ENCODE results near the gene FAM81A.
"Not testable (repeated sequence)": the region's sequence is repeated elsewhere in the genome, so short reads cannot be mapped to it uniquely, and the experiment has no call there.

FAM81A gene

DNA sequence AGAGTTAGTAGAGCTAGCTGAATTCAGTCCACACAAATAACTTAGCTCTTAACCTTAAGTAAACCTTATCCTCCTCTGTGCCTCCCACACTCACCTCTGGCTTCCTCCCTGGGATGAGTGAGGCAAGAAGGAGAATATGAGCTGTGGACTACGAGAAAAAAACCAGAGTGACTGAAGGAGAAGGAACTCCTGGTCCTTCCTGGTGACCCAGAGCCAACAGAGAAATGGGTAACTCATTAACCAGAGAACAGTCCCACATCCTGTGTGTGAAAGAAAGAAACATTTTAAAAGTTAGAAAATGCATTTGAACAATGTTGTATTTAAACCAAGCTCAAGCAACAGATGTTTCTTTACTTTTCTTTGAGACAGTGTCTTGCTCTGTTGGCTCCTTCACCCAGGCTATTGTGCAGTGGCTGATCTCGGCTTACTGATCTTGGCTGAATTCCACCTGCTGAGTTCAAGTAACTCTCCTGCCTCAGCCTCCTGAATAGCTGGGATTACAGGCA lies 27.5 kb upstream of the FAM81A start:
- Mint-ChIP-seq H3K36me3 (ENCODE audit: low read depth) (no peaks in the 10 kb centered on the region), H3K4me1 (ENCODE audit: low read depth) (peaks cover 48% of the 10 kb centered on the region), H3K27me3 (peaks cover 20% of the 10 kb centered on the region), H3K27ac (no peak overlapping the region), H3K4me3 (no peak overlapping the region), H3K9me3 (no peaks in the 10 kb centered on the region)

DNA sequence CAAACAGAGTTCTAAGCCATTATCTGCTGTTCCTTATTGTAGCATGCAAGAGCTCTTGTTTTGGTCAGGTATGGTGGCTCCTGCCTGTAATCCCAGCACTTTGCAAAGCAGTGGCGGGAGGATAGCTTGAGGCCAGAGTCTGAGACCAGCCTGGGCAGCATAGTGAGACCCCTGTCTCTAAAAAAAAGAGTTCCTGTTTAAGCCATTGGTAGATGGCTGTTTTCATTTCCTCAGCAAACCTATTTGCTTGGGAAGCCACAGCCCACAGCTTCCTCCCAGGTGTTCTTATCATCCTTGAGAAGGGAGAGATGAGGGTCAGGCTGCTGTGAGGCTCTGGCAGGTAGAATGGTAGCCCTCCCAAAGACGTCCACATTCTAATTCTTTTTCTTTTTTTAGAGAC lies 24.4 kb upstream of the FAM81A start:
- peak overlapping the region; percentile 60 for H3K27ac Mint-ChIP-seq

DNA sequence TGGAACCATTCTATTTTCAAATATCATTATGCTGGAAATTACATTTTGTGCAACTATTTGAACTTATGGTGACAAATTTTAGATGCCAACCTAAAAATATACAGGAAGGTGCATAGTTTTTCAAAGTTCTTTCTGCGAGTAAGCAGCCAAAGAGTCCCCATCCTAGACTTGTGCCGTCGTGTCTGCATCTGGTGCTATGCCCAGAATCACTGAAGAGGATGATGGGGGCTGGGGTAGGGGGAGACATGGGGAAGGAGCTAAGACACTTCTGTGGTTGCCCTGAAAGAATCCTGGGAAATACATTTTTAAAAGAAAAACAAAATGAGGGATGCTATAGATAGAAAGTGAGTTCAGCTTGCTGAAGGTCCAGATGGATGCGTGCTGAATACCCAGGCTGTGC lies 21.2 kb upstream of the FAM81A start:
- peaks cover 49% of the 10 kb centered on the region for H3K4me1 Mint-ChIP-seq (ENCODE audit: low read depth)
- no peak overlapping the region for H3K4me3 Mint-ChIP-seq
- no peak overlapping the region for H3K27ac Mint-ChIP-seq
- no peaks in the 10 kb centered on the region for H3K36me3 Mint-ChIP-seq (ENCODE audit: low read depth)
- no peaks in the 10 kb centered on the region for H3K9me3 Mint-ChIP-seq
- peaks cover 47% of the 10 kb centered on the region for H3K27me3 Mint-ChIP-seq

More for the DNA sequence above, 24.4 kb upstream of the FAM81A start:
- Mint-ChIP-seq H3K4me1 (ENCODE audit: low read depth) (peaks cover 48% of the 10 kb centered on the region), H3K4me3 (no peak overlapping the region), H3K36me3 (ENCODE audit: low read depth) (no peaks in the 10 kb centered on the region), H3K27me3 (peaks cover 39% of the 10 kb centered on the region), H3K9me3 (no peaks in the 10 kb centered on the region)

DNA sequence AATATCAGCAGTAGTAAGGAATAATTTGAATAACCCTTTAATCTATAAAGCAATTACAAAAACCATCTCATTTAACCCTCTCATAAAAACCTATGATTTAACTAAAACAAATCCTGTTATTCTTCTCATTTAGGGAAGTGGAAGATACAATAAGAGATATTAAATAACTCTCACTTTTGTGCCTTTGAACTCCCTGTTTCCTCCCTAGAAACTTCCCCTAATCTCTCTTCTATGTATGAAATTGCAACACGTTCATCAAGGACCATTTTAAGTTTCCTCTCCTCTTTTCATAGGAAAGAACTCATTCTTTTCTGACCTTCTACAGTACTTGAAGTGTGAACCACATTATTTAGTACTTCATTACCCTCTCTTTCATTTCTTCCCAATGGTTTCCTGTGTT lies 18.8 kb upstream of the FAM81A start:
- Mint-ChIP-seq H3K4me1 (ENCODE audit: low read depth) (peaks cover 27% of the 10 kb centered on the region), H3K36me3 (ENCODE audit: low read depth) (no peaks in the 10 kb centered on the region), H3K9me3 (no peaks in the 10 kb centered on the region), H3K27ac (no peak overlapping the region), H3K4me3 (no peak overlapping the region), H3K27me3 (peaks cover 50% of the 10 kb centered on the region)

DNA sequence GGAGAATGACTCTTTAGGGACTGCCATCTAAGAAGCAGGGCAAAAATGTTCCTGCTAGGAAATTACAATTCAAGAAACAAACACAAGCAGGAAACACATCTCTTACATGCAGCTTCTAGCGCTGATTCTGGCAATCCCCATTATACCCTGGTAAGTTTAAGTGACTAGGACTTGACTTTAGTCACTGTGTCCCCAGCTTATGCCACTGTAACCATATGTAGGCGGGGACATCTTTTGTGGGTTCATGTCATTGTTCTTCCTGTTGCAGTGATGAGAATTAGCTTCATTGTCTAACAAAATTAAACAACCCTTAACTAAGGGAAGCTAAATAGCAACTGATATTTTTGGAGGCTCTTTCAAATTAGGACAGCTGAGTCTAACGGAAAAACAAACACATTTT lies 17.9 kb upstream of the FAM81A start:
- H3K36me3 Mint-ChIP-seq (ENCODE audit: low read depth): no peaks in the 10 kb centered on the region
- H3K27ac Mint-ChIP-seq: no peak overlapping the region
- no peak overlapping the region for H3K4me3 Mint-ChIP-seq
- H3K27me3 Mint-ChIP-seq: peaks cover 50% of the 10 kb centered on the region
- peaks cover 30% of the 10 kb centered on the region for H3K4me1 Mint-ChIP-seq (ENCODE audit: low read depth)
- no peaks in the 10 kb centered on the region for H3K9me3 Mint-ChIP-seq

DNA sequence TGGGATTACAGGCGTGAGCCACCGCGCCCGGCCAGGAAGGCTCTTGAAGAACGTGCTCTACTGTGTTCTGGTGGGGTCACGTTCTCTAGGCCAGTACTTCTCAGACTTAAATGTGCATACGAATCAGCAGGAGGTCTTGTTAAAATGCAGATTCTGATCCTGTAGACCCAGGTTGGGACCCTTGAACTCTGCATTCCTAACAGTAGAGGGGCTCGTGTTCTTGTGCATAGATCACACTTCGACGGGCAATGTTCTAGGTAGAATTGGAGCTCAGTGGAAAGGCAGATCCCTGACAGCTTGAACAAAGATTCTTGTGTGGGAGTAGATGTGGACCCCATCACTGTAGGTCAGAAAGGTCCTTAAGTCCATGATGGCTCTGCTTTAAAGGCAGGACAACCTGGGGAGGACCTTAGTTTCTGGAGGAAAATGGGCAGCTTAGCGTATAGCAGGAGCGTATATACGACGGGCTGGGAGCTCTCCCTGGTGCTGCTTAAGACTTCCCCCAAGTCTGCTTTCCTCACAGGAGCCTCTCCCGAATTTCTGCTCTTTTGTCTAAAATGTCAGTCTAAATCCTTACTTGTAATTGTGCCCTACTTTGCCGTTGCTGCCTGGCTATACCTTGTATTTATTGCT lies 16.9 kb upstream of the FAM81A start:
- H3K4me3 Mint-ChIP-seq: no peak overlapping the region
- H3K27ac Mint-ChIP-seq: no peak overlapping the region
- no peaks in the 10 kb centered on the region for H3K36me3 Mint-ChIP-seq (ENCODE audit: low read depth)
- peaks cover 30% of the 10 kb centered on the region for H3K4me1 Mint-ChIP-seq (ENCODE audit: low read depth)
- no peaks in the 10 kb centered on the region for H3K9me3 Mint-ChIP-seq
- H3K27me3 Mint-ChIP-seq: peaks cover 41% of the 10 kb centered on the region

DNA sequence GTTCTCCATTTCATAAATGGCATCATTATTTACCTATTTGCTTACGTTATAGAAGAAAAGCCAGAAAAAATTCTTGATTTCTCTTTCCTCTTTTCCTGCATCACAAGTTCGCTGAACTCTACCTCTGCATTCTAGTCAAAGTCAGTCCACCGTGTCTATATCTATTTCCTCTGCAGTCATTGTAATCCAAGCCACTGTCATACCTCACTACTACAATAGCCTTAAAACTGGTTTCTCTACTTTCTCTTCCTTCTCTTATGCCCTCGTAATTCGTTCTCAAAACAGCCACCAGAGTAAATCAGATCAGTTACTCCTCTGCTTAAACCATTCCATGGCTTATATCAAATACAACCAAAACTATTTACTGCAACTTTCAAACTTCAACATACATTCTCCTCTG lies 13.4 kb upstream of the FAM81A start:
- H3K27me3 Mint-ChIP-seq: peaks cover 34% of the 10 kb centered on the region
- H3K36me3 Mint-ChIP-seq (ENCODE audit: low read depth): peaks cover 6% of the 10 kb centered on the region
- peaks cover 13% of the 10 kb centered on the region for H3K9me3 Mint-ChIP-seq
- no peak overlapping the region for H3K4me3 Mint-ChIP-seq
- H3K4me1 Mint-ChIP-seq (ENCODE audit: low read depth): peaks cover 17% of the 10 kb centered on the region
- H3K27ac Mint-ChIP-seq: no peak overlapping the region

DNA sequence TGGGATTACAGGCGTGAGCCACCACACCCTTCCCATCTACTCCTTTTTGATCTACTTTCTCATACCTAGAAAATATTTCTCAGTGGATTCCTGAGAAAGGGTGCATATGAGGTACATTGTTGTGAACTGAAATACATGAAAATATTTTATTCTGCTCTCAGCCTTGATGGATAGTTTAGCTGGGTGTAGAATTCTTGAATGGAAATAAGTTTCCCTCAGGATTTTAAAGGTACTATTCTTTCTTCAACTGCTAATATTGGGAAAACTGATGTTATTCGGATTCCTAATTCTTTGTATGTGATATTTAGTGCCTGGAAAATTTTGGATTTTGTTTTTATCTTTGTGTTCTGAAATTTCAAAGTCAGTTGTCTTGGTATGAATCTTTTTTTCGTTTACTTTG lies 9.1 kb upstream of the FAM81A start:
- H3K9me3 Mint-ChIP-seq: peaks cover 15% of the 10 kb centered on the region
- not testable (repeated sequence) for H3K4me3 Mint-ChIP-seq; H3K27ac Mint-ChIP-seq; H3K36me3 Mint-ChIP-seq (ENCODE audit: low read depth); H3K4me1 Mint-ChIP-seq (ENCODE audit: low read depth)
- peaks cover 33% of the 10 kb centered on the region for H3K27me3 Mint-ChIP-seq

DNA sequence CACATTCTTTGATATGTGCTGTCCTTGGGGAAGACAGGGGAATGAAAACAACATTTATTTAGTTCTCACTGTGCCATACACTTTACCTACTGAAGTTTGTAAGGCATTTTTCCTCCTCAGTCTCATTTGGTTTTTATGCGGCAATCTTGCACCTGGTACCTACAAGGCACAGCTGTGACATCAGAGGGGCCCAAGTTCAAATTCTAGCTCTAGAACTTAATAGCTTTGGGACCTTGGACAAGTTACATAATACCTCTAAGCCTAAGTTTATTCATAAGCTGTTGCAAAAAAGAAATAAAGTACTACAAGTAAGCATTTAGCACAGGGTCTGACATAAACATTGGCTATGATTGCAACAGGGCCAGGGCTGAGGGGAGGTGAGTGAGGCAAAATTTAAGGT lies 5.6 kb upstream of the FAM81A start:
- peaks cover 11% of the 10 kb centered on the region for H3K9me3 Mint-ChIP-seq

DNA sequence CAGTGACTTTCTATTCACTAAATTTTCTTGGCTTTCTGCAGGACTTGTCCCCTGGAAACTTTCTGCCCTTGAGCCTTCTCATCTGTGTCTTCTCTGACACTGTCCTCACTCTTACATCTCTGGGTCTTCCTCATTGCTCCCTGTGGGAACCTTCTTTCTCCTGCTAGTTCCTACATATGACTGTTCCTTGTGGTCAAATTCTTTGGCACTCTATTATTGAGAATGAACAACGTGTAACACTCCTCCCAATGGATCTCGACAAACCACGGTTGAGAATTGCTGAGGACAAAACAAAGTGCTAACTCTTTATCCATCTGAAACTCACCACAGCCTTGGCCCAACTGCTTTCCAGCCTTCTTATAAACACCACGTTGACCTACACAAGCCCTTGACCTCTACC lies 3.5 kb upstream of the FAM81A start:
- Mint-ChIP-seq H3K27me3 (peaks cover 60% of the 10 kb centered on the region), H3K4me3 (no peak overlapping the region), H3K4me1 (ENCODE audit: low read depth) (peaks cover 20% of the 10 kb centered on the region), H3K36me3 (ENCODE audit: low read depth) (no peaks in the 10 kb centered on the region), H3K9me3 (peaks cover 3% of the 10 kb centered on the region), H3K27ac (no peak overlapping the region)

More for the DNA sequence above, 5.6 kb upstream of the FAM81A start:
- Mint-ChIP-seq H3K36me3 (ENCODE audit: low read depth) (peaks cover 6% of the 10 kb centered on the region), H3K27me3 (peaks cover 53% of the 10 kb centered on the region), H3K27ac (no peak overlapping the region), H3K4me3 (no peak overlapping the region), H3K4me1 (ENCODE audit: low read depth) (peaks cover 6% of the 10 kb centered on the region)

DNA sequence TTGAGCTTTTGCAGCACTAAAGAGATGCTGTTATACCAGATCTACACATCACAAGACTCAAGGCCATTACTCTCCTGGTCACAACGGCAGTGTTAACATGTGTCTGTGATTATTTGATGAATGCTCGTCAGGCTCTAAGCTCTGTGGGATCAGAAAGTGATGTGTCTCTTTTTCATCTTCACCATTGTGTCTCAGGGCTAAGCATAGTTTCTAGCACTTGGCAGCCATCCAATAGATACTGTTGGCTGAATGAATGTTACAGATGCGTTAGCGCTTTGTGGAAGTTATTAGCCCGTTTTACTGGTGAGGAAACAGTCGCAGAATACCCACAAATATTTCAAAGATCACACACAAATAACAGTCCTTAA lies 1.2 kb upstream of the FAM81A start:
- Mint-ChIP-seq H3K27me3 (peaks cover 73% of the 10 kb centered on the region), H3K9me3 (no peaks in the 10 kb centered on the region), H3K4me3 (peak overlapping the region; percentile 79), H3K4me1 (ENCODE audit: low read depth) (peaks cover 20% of the 10 kb centered on the region), H3K27ac (no peak overlapping the region), H3K36me3 (ENCODE audit: low read depth) (no peaks in the 10 kb centered on the region)

DNA sequence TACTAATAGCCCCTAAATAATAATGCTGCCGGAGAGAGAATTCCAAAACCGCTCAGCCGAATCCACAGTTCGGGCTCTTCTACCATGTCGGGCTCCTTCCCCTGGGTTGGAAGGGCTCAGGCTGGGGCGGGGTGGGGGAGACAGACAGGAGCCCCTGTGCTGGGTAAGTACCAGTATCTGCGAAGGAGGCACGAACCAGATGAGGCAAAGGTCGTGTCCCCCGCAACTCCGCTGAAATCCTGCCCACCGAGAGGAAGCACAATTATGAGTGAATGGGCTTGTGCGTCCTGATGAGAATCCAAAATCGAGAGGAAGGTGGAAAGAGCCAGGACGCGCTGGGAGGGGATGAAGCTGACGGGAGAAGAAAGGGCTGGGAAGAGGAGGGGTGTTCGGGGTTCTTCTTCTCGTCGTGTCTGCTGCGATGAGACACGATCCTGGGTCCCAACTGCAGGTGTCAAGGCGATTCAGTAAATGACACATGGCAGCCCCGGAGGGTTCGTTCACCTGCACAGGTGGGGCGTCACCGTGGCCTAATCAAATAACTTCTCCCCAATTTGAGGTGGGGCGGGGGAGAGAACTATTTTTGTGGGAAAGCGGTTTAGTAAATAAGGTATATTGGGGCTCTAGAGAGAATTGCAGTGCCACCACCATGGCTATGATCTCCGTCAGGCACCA lies 707 bp upstream of the FAM81A start:
- Mint-ChIP-seq H3K4me1 (ENCODE audit: low read depth) (peaks cover 20% of the 10 kb centered on the region), H3K36me3 (ENCODE audit: low read depth) (no peaks in the 10 kb centered on the region), H3K27ac (no peak overlapping the region), H3K9me3 (no peaks in the 10 kb centered on the region), H3K27me3 (peaks cover 71% of the 10 kb centered on the region), H3K4me3 (peak overlapping the region; percentile 79)

DNA sequence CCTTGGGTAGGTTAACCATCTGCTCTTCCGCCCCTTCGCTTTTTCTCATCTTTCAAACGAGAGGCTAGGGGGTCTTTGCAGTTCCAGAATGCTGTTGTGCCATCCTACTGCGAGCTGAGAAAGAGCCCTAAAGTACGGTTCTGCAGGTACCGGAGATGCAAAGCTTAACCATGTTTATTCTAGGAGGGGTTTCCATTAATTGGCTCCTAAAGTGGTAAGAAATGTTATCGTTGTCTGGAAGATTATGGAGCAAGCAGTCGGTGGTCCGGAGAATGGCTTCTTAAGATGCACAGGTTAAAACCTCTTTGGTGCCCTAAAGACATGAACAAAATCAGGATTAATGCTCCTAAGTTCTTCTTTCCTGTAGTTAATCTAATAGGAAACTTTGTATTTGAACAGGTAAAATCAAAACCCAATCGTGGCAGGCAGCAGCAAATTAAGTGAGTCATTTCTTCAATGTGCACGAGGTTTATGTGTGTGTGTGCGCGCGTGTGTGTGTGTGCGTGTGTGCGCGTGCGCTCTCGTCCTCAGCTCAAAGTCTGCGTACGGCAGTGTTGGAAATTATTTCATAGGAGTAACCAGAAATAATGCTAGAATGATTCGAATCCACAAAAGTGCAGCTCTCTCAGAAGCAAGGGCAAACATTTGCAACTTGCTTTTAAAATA lies 772 bp downstream of the FAM81A start:
- no peak overlapping the region for H3K27ac Mint-ChIP-seq
- H3K36me3 Mint-ChIP-seq (ENCODE audit: low read depth): no peaks in the 10 kb centered on the region
- peak overlapping the region; percentile 72 for H3K4me3 Mint-ChIP-seq
- no peaks in the 10 kb centered on the region for H3K9me3 Mint-ChIP-seq
- peaks cover 64% of the 10 kb centered on the region for H3K27me3 Mint-ChIP-seq
- peaks cover 20% of the 10 kb centered on the region for H3K4me1 Mint-ChIP-seq (ENCODE audit: low read depth)

DNA sequence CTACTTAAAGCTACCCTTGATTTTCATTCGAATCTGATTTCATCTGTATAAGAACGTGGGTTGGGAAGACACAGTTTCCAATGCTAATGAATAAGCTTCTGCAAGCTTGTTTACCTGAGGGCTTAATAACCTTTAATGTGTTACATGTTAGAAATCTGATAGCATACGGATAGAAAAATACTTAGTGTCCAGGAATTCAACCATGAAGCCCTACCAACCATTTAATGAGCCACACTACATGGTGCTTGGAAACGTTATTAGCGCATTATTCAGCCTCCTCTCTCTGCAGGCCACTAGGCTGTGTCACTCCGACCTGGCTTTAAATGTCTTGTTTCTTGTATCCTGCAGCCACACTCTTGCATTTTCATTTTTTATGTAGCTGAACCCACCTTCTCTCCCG lies 1.6 kb downstream of the FAM81A start:
- Mint-ChIP-seq H3K4me1 (ENCODE audit: low read depth) (peaks cover 20% of the 10 kb centered on the region), H3K36me3 (ENCODE audit: low read depth) (no peaks in the 10 kb centered on the region), H3K27ac (no peak overlapping the region), H3K9me3 (no peaks in the 10 kb centered on the region), H3K4me3 (no peak overlapping the region), H3K27me3 (peaks cover 57% of the 10 kb centered on the region)

DNA sequence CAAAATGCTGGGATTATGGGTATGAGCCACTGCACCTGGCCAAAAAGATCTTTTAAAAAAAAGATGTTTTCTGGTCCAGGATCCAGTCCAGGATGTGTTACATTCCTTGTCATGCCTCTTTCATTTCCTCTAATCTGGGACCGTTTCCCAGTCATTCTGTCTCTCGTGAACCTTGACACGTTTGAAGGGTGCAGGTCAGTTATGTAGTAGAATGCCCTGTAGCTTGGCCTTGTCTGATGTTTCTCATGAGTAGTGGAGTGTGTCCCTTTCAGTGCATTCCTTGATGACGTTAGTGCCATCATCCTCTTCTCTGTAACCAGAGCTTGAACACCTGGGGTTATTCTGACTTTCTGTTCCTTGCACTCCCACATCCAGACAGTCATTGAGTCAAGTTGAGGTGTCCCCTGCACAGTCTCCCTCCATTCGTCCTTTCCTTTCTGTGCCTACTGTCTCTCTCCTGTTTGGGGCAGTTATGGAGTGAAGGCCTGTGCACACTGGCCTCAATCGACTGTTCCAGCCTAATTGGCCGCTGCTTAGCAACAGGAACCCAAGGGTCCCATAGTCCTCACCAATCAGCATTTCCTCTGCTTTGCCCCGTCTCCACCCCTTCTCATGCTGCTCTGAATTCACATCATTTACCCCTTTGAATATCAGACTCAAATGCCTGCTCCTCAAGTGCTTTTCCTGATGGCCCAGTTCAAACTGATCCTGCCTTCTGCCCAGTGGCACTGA lies 5.5 kb downstream of the FAM81A start:
- Mint-ChIP-seq H3K4me1 (ENCODE audit: low read depth) (peaks cover 5% of the 10 kb centered on the region), H3K9me3 (no peaks in the 10 kb centered on the region), H3K27ac (no peak overlapping the region), H3K27me3 (peaks cover 24% of the 10 kb centered on the region), H3K36me3 (ENCODE audit: low read depth) (no peaks in the 10 kb centered on the region), H3K4me3 (no peak overlapping the region)

All from stimulated activated naive CD8-positive, alpha-beta T cell treated with anti-CD3 and anti-CD28 coated beads, Interleukin-15, Interleukin-2, amounts not matched to agents 100 ng/mL and 50 ng/mL, for 24 hours (primary cell).